ENCODE data around the gene HERC2. TPM values are rescaled to one million over a fixed set of nuclear protein-coding genes. Genes with fewer than 3 reads are reported as not detected.

HERC2 gene
- total RNA-seq, 1 experiment from 2014 or later = 69.2 TPM

GRCh38 chr15:28124841-28125240 is 197.1 kb downstream of the HERC2 start:
- Histone ChIP-seq H3K27ac (ENCODE audit: insufficient read length, low read depth, low read length) (no peak overlapping the region), H3K4me1 (ENCODE audit: insufficient read depth, low read length) (no peaks in the 10 kb centered on the region), H3K27me3 (ENCODE audit: insufficient read depth, low read length) (no peaks in the 10 kb centered on the region), H4K8ac (replicated peaks; ENCODE audit: insufficient read length, low read depth, low read length) (no peak overlapping the region), H2BK5ac (ENCODE audit: insufficient read length, low read length) (no peak overlapping the region), H4K20me1 (ENCODE audit: control insufficient read depth, insufficient read depth, insufficient read length) (no peaks in the 10 kb centered on the region), H3K56ac (ENCODE audit: insufficient read length, low read depth, low read length) (no peak overlapping the region), H3K9ac (ENCODE audit: extremely low read depth, insufficient read length, low read length) (no peak overlapping the region), H4K5ac (ENCODE audit: insufficient read length, low read depth, low read length) (no peak overlapping the region), H3K9me3 (ENCODE audit: control insufficient read depth, low read depth, low read length) (no peaks in the 10 kb centered on the region), H3K18ac (ENCODE audit: insufficient read length, low read depth, low read length) (no peak overlapping the region), H2BK120ac (ENCODE audit: low read depth, low read length, poor library complexity, severe bottlenecking) (no peak overlapping the region), H3K14ac (ENCODE audit: insufficient read depth, low read length) (no peak overlapping the region), H2BK20ac (ENCODE audit: low read depth, low read length, poor library complexity, severe bottlenecking) (no peak overlapping the region), H2BK12ac (ENCODE audit: insufficient read length, low read depth, low read length) (no peak overlapping the region), H3K79me2 (ENCODE audit: insufficient read depth, low read length) (no peaks in the 10 kb centered on the region), H4K91ac (ENCODE audit: insufficient read length, low read depth, low read length) (no peak overlapping the region), H2AFZ (ENCODE audit: low read length) (no peak overlapping the region), H3K4me2 (ENCODE audit: insufficient read depth, insufficient read length, low read length) (no peak overlapping the region), H3T11ph (ENCODE audit: low read length) (no peak overlapping the region), H3K4ac (ENCODE audit: low read depth, low read length) (no peak overlapping the region), H3K23me2 (ENCODE audit: insufficient read length, low read depth, low read length, poor library complexity, severe bottlenecking) (no peaks in the 10 kb centered on the region), H2AK5ac (ENCODE audit: insufficient read length, low read length) (no peak overlapping the region), H3K23ac (ENCODE audit: insufficient read length, low read depth, low read length) (no peak overlapping the region), H3K79me1 (ENCODE audit: insufficient read depth, low read depth, low read length, poor library complexity, severe bottlenecking) (no peaks in the 10 kb centered on the region), H2BK15ac (ENCODE audit: low read depth, low read length) (no peak overlapping the region)
- no peaks in the 10 kb centered on the region for H3K4me1 Mint-ChIP-seq
- peaks cover 55 to 69% (median 56%) of the 10 kb centered on the region in 3 experiments for H3K36me3 Mint-ChIP-seq (ENCODE audit: insufficient read depth in 1 of 3, low read depth in 3 of 3)
- H3K27me3 Mint-ChIP-seq (ENCODE audit: low read depth) = no peaks in the 10 kb centered on the region
- no CpG with 5 or more reads among the region's 10 CpGs for WGBS (ENCODE audit: extremely low coverage, insufficient read length, low lambda C conversion rate)
- DNase-seq = no peak
- no peak overlapping the region for H3K27ac Mint-ChIP-seq
- H3K4me3 Mint-ChIP-seq = no peak overlapping the region
- H3K9me3 Mint-ChIP-seq = no peaks in the 10 kb centered on the region
- TF ChIP-seq CTCF (conservative IDR thresholded peaks at IDR 0.05) = no peak

All from H9 (cell line).